HepG2 (cell line): Measurements from ENCODE around the gene TIGD6. TPM values are rescaled to one million over a fixed set of nuclear protein-coding genes. Genes with fewer than 3 reads are reported as not detected.

Source experiments
- ATAC-seq: fragments of 200-7000 bp; cut with Tn5 transposase; 3 replicates; pipeline ENCODE4 v1.9.1; 2020; ENCODE audit warnings: mild to moderate bottlenecking, moderate library complexity
- BruUV-seq: library from RNA; stranded (reverse); fragments of 400-500 nt; replicated peaks from 2 replicates; lab custom pipeline; 2021; lab: Mats Ljungman, UMichigan
- CTCF ChIA-PET: fragments of 300-600 bp; formaldehyde crosslinking; extraction: SDS; loops from one replicate; lab custom pipeline; 2021; ENCODE audit warnings: low total read pairs, inconsistent platforms, low intra/inter-chr PET ratio; lab: Yijun Ruan, JAX
- POLR2A ChIA-PET: fragments of 350-600 bp; sonication (Branson Sonifier 250); formaldehyde crosslinking; loops from one replicate; lab custom pipeline; 2020; ENCODE audit warnings: antibody characterized with exemption, inconsistent platforms; lab: Yijun Ruan, JAX
- DNase-seq: peaks from one replicate; pipeline ENCODE4 v3.0.0-alpha.2; 2015; ENCODE audit warnings: low spot score
- FAIRE-seq: peaks from 3 replicates; lab custom pipeline; 2011; peaks lifted over from hg19 to GRCh38; lab: Jason Lieb, UNC
- H2AFZ ChIP-seq: one replicate; pipeline ENCODE4 v1.6.1; 2011; ENCODE audit warnings: low read length, inconsistent platforms
- H3K27ac ChIP-seq: fragments of 300-600 bp; 3 replicates; pipeline ENCODE4 v1.8.0; 2011; ENCODE audit warnings: mixed run types, mild to moderate bottlenecking, mixed read lengths, low read length, inconsistent platforms; ENCODE audit not compliant: insufficient read depth; ENCODE audit errors: extremely low read length
- H3K27me3 ChIP-seq, 2 experiments: fragments of 200-600 bp in 1 of 2; 2 replicates in 1 of 2; 3 replicates in 1 of 2; pipeline versions ENCODE4 v1.6.0 to v1.8.0; 2011; ENCODE audit warnings: low read length in 2 of 2, mild to moderate bottlenecking in 2 of 2, moderate library complexity in 2 of 2, inconsistent platforms in 1 of 2; ENCODE audit not compliant: insufficient read depth in 2 of 2, control insufficient read depth in 1 of 2
- H3K36me3 ChIP-seq, 2 experiments: fragments of 200-600 bp in 1 of 2; replicated peaks in 1 of 2; 2 replicates in 1 of 2; 3 replicates in 1 of 2; pipeline versions ENCODE4 v1.5.1 to v1.8.0; 2011; ENCODE audit warnings: low read length in 2 of 2, inconsistent platforms in 1 of 2; ENCODE audit not compliant: insufficient read depth in 2 of 2, control insufficient read depth in 1 of 2
- H3K4me1 ChIP-seq: 2 replicates; pipeline ENCODE4 v1.5.1; 2012; ENCODE audit warnings: low read length, inconsistent platforms; ENCODE audit not compliant: insufficient read depth
- H3K4me2 ChIP-seq: 2 replicates; pipeline ENCODE4 v1.6.0; 2011; ENCODE audit warnings: low read depth, low read length, inconsistent platforms
- H3K4me3 ChIP-seq, 3 experiments: fragments of 200-600 bp in 1 of 3; sonication (generic), shearing (Covaris generic) in 1 of 3; replicated peaks in 1 of 3; 2 replicates each; pipeline ENCODE4 v1.5.1; 2011 to 2016; ENCODE audit warnings: low read length in 3 of 3, inconsistent platforms in 2 of 3, low read depth in 2 of 3, mild to moderate bottlenecking in 2 of 3, control low read depth in 1 of 3, mixed read lengths in 1 of 3; ENCODE audit not compliant: insufficient read depth in 1 of 3
- H3K79me2 ChIP-seq: one replicate; pipeline ENCODE4 v1.6.1; 2011; ENCODE audit warnings: low read length, inconsistent platforms; ENCODE audit not compliant: insufficient read depth
- H3K9ac ChIP-seq: 2 replicates; pipeline ENCODE4 v1.6.0; 2011; ENCODE audit warnings: mild to moderate bottlenecking, low read depth, low read length, inconsistent platforms; ENCODE audit not compliant: insufficient read depth
- H3K9me3 ChIP-seq: 2 replicates; pipeline ENCODE4 v1.5.1; 2012; ENCODE audit warnings: mild to moderate bottlenecking, low read length
- H4K20me1 ChIP-seq: 2 replicates; pipeline ENCODE4 v1.6.0; 2011; ENCODE audit warnings: inconsistent platforms, mild to moderate bottlenecking, low read length, moderate library complexity; ENCODE audit not compliant: insufficient read depth
- CCDC6 ChIP-seq: sonication (generic); formaldehyde crosslinking; IDR thresholded peaks from 2 replicates; pipeline ENCODE4 v1.8.1; 2022; ENCODE audit warnings: mild to moderate bottlenecking, missing genetic modification reagents, moderate library complexity
- FOXK1 ChIP-seq: sonication (generic); formaldehyde crosslinking; IDR thresholded peaks from 2 replicates; pipeline ENCODE4 v1.4.0; 2020; ENCODE audit warnings: low read depth, missing genetic modification reagents, borderline replicate concordance
- HOXA9 ChIP-seq: sonication (generic); formaldehyde crosslinking; IDR thresholded peaks from 2 replicates; pipeline ENCODE4 v1.8.1; 2022; ENCODE audit warnings: missing genetic modification reagents, mild to moderate bottlenecking, moderate library complexity, borderline replicate concordance
- KLF11 ChIP-seq: IDR thresholded peaks from 2 replicates; pipeline ENCODE4 v1.6.1; 2016; ENCODE audit warnings: missing compliant biosample characterization
- MAFK ChIP-seq, 2 experiments: IDR thresholded peaks in 1 of 2; conservative IDR thresholded peaks in 1 of 2; 2 replicates each; pipeline ENCODE4 v1.6.1; 2011; ENCODE audit warnings: improper control_type of control experiment in 2 of 2, low read length in 2 of 2
- PAXIP1 ChIP-seq: sonication (generic); formaldehyde crosslinking; conservative IDR thresholded peaks from 2 replicates; pipeline ENCODE4 v1.4.0; 2020; ENCODE audit warnings: mild to moderate bottlenecking, missing genetic modification reagents, moderate library complexity
- PHF21A ChIP-seq: sonication (generic); formaldehyde crosslinking; IDR thresholded peaks from 2 replicates; pipeline ENCODE4 v1.5.0; 2020; ENCODE audit warnings: mild to moderate bottlenecking, missing genetic modification reagents
- RFX1 ChIP-seq: fragments of 450-650 bp; IDR thresholded peaks from 2 replicates; pipeline ENCODE4 v1.6.1; 2017
- RFX3 ChIP-seq: IDR thresholded peaks from 2 replicates; pipeline ENCODE4 v1.6.1; 2016; ENCODE audit warnings: missing biosample characterization, missing genetic modification reagents
- SSRP1 ChIP-seq: IDR thresholded peaks from 2 replicates; pipeline ENCODE4 v1.6.1; 2016; ENCODE audit warnings: control low read depth
- ZFP37 ChIP-seq: sonication (generic); formaldehyde crosslinking; IDR thresholded peaks from 2 replicates; pipeline ENCODE4 v1.4.0; 2020; ENCODE audit warnings: missing genetic modification reagents, borderline replicate concordance
- ZNF547 ChIP-seq: sonication (generic); formaldehyde crosslinking; IDR thresholded peaks from 2 replicates; pipeline ENCODE4 v1.5.1; 2020; ENCODE audit warnings: mild to moderate bottlenecking, missing genetic modification reagents
- ZNF619 ChIP-seq: sonication (generic); formaldehyde crosslinking; IDR thresholded peaks from 2 replicates; pipeline ENCODE4 v1.4.0; 2020; ENCODE audit warnings: mild to moderate bottlenecking, missing genetic modification reagents
- ZNF678 ChIP-seq: sonication (generic); formaldehyde crosslinking; IDR thresholded peaks from 2 replicates; pipeline ENCODE4 v1.4.0; 2020; ENCODE audit warnings: mild to moderate bottlenecking, missing genetic modification reagents
- WGBS: methylation state at CpG from one replicate; pipeline ENCODE4 v1.1.6; 2017; ENCODE audit warnings: low lambda C conversion rate; 5-methylcytosine and 5-hydroxymethylcytosine counted together
- in situ Hi-C: cut with HindIII; loops from 2 replicates; pipeline ENCODE4 v1.10.0; 2017; ENCODE audit warnings: low pct_unique_long_range_greater_than_20kb; ENCODE audit not compliant: extremely low pct_ligation_motif_present
- intact Hi-C: fragments of 100-400 bp; cut with micrococcal nuclease; formaldehyde crosslinking; loops from one replicate; pipeline ENCODE4 v1.10.0; 2022; ENCODE audit not compliant: unreplicated experiment
- polyA plus RNA-seq, 8 experiments: library from polyadenylated mRNA; depleted of rRNA in 3 of 8; stranded (reverse) in 7 of 8; unstranded in 1 of 8; fragments of >200 nt; fragmentation: Illumina TruSeq in 4 of 8; extraction: Trizol in 4 of 8; gene quantifications; 2 replicates each; pipeline versions ENCODE4 v1.2.1 to v1.2.3, GENCODE V29; 2011 to 2016; ENCODE audit warnings: low read depth in 4 of 8, missing spikeins in 1 of 8, mixed read lengths in 1 of 8; ENCODE audit not compliant: insufficient read depth in 1 of 8
- total RNA-seq, 5 experiments: library from RNA; depleted of rRNA; stranded (reverse); fragments of >200 nt; fragmentation: Illumina TruSeq; extraction: Trizol; gene quantifications; 2 replicates each; pipeline ENCODE4 v1.2.3, GENCODE V29; 2016; ENCODE audit warnings: low read depth in 1 of 5
- TF ChIP-seq, protein P1 (sequence below): IDR thresholded peaks from 2 replicates; pipeline ENCODE4 v1.4.0; 2020; ENCODE audit warnings: mild to moderate bottlenecking, missing genetic modification reagents
- TF ChIP-seq, protein P2 (sequence below): sonication (generic); formaldehyde crosslinking; IDR thresholded peaks from 2 replicates; pipeline ENCODE4 v1.5.1; 2020; ENCODE audit warnings: mild to moderate bottlenecking, missing genetic modification reagents, moderate library complexity

TIGD6 gene
- total and polyA plus RNA-seq, 2 of the 13 experiments (the other 11 are each of a cell fraction or from before 2014, with no cell fraction given): 2.1 to 2.9 TPM

GRCh38 chr5:149957855-149958254 is 42.6 kb downstream of the TIGD6 start:
- DNase-seq: peak; percentile 49
- TF ChIP-seq CCDC6 (no peak), FOXK1 (no peak), KLF11 (CRISPR knock-in tag) (no peak), ZNF678 (no peak), HOXA9 (CRISPR knock-in tag) (no peak), ZFP37 (CRISPR knock-in tag) (no peak), PHF21A (CRISPR knock-in tag) (peak; percentile 33; the same call in 1 of the 2 replicates), SSRP1 (no peak), ZNF547 (no peak), MAFK (conservative IDR thresholded peaks at IDR 0.05 in 1 of 2, IDR thresholded peaks at IDR 0.05 in 1 of 2; ENCODE audit: low read length in 2 of 2) (0 out of 4 replicates have a peak, but pooled peaks of 1 of the 2 experiments have one; percentile 13), ZNF619 (CRISPR knock-in tag) (no peak), RFX1 (no peak), RFX3 (CRISPR knock-in tag) (no peak), PAXIP1 (CRISPR knock-in tag) (0 out of 2 replicates have a peak, but pooled peaks have one; percentile 35)
- TF ChIP-seq, protein P1, sequence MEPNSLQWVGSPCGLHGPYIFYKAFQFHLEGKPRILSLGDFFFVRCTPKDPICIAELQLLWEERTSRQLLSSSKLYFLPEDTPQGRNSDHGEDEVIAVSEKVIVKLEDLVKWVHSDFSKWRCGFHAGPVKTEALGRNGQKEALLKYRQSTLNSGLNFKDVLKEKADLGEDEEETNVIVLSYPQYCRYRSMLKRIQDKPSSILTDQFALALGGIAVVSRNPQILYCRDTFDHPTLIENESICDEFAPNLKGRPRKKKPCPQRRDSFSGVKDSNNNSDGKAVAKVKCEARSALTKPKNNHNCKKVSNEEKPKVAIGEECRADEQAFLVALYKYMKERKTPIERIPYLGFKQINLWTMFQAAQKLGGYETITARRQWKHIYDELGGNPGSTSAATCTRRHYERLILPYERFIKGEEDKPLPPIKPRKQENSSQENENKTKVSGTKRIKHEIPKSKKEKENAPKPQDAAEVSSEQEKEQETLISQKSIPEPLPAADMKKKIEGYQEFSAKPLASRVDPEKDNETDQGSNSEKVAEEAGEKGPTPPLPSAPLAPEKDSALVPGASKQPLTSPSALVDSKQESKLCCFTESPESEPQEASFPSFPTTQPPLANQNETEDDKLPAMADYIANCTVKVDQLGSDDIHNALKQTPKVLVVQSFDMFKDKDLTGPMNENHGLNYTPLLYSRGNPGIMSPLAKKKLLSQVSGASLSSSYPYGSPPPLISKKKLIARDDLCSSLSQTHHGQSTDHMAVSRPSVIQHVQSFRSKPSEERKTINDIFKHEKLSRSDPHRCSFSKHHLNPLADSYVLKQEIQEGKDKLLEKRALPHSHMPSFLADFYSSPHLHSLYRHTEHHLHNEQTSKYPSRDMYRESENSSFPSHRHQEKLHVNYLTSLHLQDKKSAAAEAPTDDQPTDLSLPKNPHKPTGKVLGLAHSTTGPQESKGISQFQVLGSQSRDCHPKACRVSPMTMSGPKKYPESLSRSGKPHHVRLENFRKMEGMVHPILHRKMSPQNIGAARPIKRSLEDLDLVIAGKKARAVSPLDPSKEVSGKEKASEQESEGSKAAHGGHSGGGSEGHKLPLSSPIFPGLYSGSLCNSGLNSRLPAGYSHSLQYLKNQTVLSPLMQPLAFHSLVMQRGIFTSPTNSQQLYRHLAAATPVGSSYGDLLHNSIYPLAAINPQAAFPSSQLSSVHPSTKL (CRISPR knock-in tag): 0 out of 2 replicates have a peak, but pooled peaks have one; percentile 8
- TF ChIP-seq, protein P2, sequence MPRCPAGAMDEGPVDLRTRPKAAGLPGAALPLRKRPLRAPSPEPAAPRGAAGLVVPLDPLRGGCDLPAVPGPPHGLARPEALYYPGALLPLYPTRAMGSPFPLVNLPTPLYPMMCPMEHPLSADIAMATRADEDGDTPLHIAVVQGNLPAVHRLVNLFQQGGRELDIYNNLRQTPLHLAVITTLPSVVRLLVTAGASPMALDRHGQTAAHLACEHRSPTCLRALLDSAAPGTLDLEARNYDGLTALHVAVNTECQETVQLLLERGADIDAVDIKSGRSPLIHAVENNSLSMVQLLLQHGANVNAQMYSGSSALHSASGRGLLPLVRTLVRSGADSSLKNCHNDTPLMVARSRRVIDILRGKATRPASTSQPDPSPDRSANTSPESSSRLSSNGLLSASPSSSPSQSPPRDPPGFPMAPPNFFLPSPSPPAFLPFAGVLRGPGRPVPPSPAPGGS (CRISPR knock-in tag): no peak

More at GRCh38 chr5:149957855-149958254, 42.6 kb downstream of the TIGD6 start:
- ChIA-PET POLR2A (interaction anchor here (0.5 to 3.4 kb wide), 3 partner anchors 42 to 302 kb away, joined by 3 to 17 read pairs (median 4); partner anchors contain the start of genes HMGXB3 and TIGD6), CTCF (no interaction called here)
- no TSS peak for BruUV-seq
- no peak overlapping the region for H3K27ac ChIP-seq
- 3% methylated on average over 4 of the region's 4 CpGs for WGBS
- ATAC-seq: no peak
- H3K4me3 ChIP-seq: peak overlapping the region in 1 of 3 experiments; percentile 13; a peak in 1 of 6 replicates
- no peak overlapping the region for H3K9ac ChIP-seq
- H3K4me1 ChIP-seq: peaks cover 50% of the 10 kb centered on the region
- no peaks in the 10 kb centered on the region for H4K20me1 ChIP-seq
- no peak overlapping the region for H2AFZ ChIP-seq
- intact Hi-C loops (no loop called here), in situ Hi-C loops (no loop called here)
- H3K4me2 ChIP-seq: peak overlapping the region; percentile 72
- H3K9me3 ChIP-seq: no peaks in the 10 kb centered on the region
- no peaks in the 10 kb centered on the region for H3K79me2 ChIP-seq
- H3K36me3 ChIP-seq: no peaks in the 10 kb centered on the region
- H3K27me3 ChIP-seq: 0 out of 5 replicates have a peak, but pooled peaks cover 0 to 1% of the 10 kb centered on the region in 2 experiments
- no peak for FAIRE-seq
